Mesenteric fat pad (tissue), 1 donor: ENCODE measurements around the gene PXDC1. TPM values are rescaled to one million over a fixed set of nuclear protein-coding genes. Genes with fewer than 3 reads are reported as not detected.
"Not testable (repeated sequence)": the region's sequence is repeated elsewhere in the genome, so short reads cannot be mapped to it uniquely, and the experiment has no call there.

ENCODE experiments used
- DNase-seq: peaks from one replicate; pipeline ENCODE4 v3.0.0-alpha.2; 2020; ENCODE audit warnings: low spot score
- total RNA-seq: library from RNA; stranded (reverse); fragmentation: NEBNext Ultra II Directional; extraction: Animal tissue kit (Norgen Biotek cat#: 25700); gene quantifications from one replicate; pipeline ENCODE4 v1.2.1, GENCODE V29; 2021
- donor health status: DM: yes; HTN: yes; CAD: no.

The PXDC1 gene
- total RNA-seq, 1 donor from 2014 or later: 133 TPM

DNA sequence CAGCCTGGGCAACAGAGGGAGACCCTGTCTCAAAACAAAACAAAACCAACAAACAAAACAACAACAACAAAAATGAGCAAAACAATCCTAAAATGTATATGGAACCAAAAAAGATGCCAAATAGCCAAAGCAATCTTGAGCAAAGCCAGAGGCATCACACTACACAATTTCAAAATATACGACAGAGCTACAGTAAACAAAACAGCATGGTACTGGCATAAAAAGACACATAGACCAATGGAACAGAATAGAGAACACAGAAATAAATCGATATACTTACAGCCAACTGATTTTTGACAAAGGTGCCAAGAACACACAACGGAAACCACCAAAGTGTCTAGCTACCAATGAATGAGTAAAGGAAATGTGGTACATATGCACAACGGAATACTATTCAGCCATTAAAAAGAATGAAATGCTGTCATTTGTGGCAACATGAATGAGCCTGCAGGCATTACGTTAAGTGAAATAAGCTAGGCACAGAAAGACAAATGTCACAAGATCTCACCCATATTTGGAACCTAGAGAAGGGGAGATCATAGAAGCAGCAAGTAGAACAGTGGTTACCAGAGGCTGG, 16.4 kb downstream of the PXDC1 start:
- DNase-seq: no peak

- no peak for DNase-seq
Observed at GRCh38 chr6:3734023-3734422, 17.5 kb downstream of the PXDC1 start.

- no peak for DNase-seq
Observed at GRCh38 chr6:3733321-3733925, 18.1 kb downstream of the PXDC1 start.

DNA sequence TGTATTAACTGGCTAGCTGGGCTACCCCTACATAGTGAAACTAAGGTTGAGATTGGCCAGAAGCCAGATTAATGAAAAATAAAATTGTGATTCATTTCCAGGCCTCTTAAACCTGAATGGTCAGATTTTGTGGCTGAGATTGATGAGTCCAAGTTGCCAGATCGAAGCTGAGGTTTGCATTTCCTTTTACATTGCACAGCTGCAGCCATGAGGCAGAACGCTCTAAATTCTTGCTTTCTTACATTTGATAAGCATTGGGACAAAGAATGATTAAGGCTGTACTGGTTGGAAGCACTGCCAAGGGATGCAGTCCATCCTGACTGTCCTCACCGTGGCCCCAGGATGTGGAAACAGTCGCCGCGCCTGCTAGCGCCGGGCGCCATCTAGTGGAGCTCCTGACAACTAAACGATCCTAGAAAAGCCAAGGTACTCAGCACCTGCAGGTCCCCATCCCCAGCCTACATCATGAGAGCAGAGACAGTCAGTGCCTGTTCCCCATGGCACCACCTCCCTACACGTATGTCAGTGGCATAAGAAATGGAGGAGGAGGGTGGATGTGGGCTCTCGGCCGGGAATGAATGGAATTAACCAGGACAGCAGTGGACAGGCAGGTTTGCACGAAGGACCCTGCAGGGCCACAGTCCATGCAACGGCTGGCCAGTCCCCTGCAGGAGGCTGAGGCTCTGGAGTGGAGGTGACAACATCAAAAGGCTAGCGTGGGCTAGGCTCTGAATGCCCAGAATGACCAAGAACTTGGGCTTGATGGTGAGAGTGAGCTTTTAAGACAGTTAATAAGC, 19.0 kb downstream of the PXDC1 start:
- DNase-seq: no peak

GRCh38 chr6:3731700-3732099, 19.8 kb downstream of the PXDC1 start:
- DNase-seq: no peak

DNA sequence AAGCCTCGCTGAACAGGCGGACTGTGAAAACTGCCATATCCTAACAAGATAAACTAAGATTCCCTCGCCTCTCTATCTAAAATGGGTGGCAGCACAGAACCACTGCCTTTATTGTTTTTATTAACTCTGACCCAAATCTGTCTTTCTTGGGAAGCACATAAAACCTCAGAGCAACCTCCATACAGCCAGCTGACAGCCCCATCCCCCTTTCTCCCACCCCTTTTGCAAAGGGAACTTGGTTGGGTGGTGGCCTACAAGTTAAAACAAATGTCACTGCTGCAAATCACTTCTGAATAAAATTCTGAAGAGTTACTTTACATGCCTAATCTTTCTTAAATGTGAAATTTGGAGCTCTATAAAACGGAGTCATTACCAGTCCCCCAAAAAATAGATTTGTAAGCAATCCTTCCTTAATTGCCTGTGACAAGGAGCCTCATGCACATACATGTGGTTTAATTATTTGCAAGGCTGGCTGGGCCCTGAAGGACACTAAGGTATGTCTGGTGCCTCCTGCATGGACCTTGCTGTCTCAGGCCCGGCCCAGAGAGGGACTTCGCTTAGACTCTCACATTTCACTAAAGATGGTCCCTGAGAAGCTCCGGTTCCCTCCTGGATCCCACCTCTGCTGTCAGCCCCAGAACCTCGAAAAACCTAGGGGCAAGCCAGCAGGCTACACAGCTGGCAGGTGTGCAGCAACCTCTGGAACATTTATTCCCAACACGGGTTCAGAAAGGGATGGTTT, 21.7 kb downstream of the PXDC1 start:
- DNase-seq: no peak

DNA sequence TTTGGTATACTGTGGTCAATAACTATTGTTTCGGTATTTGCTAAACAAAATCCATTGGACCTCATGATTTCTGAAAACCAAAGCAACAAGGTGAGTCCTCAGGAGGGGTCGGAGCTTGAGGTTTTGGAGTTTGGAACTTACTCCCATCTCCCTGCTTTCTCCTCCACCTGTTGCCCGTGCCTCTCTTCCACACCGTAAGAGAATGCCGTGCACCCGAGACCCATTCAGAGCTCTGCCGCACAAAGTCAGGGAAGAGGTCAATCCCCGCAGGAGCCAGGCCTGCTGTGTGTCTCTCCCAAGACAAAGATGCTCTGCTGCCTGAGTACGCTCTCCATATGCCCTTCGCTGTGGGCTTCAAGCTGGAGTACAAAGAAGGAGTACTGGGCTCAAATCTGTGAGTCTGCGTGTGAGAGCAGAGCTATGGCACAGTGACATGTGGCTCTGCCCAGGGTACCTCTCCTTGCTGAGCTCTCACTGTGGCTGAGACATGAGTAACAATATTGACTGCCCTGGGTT, 23.9 kb downstream of the PXDC1 start:
- no peak for DNase-seq

DNA sequence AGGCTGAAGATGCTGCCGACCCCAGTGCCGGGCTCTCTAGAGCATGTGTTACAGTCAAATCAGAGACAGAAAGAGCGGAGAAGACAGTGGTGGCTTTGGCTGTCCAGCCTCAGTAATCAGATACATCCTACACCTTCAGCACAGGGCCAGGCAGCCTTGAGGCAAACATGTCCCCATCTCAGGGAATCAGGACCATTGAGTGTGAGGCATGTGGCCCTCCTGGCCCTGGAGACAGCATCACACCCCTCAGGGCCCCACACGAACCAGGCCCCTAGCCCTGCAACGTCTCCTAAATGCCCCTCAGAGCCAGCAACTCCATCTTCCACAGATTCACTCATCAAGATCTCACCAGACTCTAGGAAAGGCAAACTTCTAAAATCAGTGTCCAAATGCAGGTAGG, 24.5 kb downstream of the PXDC1 start:
- no peak for DNase-seq

DNA sequence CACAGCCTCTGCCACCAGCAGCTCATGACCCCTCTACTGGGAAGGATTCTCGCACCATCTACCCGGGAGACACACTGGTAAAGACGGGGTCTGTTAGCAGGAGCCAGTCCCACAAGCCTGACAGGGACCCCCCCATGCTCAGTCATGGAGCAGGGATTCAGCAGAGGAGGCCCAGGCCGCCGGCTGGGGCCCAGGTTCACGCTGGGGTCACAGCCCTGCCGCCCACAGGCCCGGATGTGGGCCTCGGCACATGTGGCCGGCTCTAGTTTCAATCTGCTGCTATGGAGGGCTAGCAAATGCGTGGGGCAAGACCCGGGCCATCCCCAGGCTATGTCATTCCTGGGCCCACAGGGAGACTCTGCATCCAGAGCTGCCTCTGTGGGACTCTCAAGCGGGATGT, 25.1 kb downstream of the PXDC1 start:
- no peak for DNase-seq

GRCh38 chr6:3725145-3726047, 26.1 kb downstream of the PXDC1 start:
- no peak for DNase-seq

GRCh38 chr6:3724451-3725144, 26.9 kb downstream of the PXDC1 start:
- DNase-seq: no peak

DNA sequence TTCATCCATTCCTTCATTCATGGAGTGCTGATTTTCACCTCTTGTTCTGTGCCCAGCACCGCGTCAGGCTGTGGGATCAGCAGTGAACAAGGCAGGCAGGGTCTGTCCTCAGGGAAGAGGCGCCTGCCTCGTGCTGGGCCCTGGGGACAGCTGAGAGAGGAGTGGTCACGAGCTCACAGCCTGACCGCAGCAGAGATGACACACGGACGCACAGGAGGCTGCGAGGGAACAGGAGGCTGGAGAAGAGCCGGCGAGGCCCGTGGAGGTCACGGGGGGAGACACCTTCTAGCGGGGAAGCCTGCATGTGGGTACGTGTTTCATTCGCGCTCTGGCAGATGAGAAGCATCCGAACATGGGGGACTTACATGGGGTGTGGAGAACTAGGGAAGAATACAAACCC, 27.5 kb downstream of the PXDC1 start:
- no peak for DNase-seq

GRCh38 chr6:3723251-3723650, 28.3 kb downstream of the PXDC1 start:
- no peak for DNase-seq

- DNase-seq: no peak
Observed at GRCh38 chr6:3722785-3723184, 28.7 kb downstream of the PXDC1 start.

DNA sequence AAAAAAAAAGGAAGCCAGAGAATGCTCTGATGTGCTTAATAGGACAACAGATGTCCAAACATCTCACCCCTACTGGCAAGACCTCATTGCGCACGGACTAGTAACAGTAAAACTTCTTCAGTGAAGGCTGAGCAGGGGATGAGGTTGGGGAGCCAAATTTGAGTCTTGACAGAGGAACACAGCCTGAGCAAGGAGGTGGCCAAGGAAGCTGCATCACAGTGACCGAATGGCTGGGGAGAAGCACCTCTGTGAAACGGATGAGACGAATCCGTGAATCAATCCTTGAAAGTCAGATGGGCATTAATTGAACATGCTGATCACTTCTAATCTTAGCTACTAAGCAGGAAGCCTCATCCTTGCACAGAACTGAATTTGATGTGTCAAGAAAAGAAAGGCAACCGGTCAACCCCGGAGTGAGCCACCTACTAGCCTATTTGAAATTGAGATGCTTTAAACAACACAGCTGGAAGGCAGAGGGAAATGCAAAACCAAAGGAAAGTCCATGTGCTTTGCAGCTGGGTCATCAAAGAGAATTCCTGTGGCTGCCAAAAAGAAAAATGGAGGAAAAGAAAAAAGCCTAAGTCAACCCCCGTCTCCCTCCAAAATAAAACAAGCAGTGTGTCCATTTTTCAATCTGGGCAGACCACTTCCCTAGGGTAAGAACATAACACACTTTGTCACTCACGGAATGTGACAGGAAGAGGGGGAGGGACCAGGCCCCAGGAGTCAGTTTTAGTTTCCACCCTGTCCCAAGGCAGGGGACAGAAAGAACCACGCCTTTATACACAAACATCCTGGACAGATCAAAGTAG, 29.5 kb downstream of the PXDC1 start:
- DNase-seq: no peak

GRCh38 chr6:3720770-3721169, 30.7 kb downstream of the PXDC1 start:
- DNase-seq: not testable (repeated sequence)

DNA sequence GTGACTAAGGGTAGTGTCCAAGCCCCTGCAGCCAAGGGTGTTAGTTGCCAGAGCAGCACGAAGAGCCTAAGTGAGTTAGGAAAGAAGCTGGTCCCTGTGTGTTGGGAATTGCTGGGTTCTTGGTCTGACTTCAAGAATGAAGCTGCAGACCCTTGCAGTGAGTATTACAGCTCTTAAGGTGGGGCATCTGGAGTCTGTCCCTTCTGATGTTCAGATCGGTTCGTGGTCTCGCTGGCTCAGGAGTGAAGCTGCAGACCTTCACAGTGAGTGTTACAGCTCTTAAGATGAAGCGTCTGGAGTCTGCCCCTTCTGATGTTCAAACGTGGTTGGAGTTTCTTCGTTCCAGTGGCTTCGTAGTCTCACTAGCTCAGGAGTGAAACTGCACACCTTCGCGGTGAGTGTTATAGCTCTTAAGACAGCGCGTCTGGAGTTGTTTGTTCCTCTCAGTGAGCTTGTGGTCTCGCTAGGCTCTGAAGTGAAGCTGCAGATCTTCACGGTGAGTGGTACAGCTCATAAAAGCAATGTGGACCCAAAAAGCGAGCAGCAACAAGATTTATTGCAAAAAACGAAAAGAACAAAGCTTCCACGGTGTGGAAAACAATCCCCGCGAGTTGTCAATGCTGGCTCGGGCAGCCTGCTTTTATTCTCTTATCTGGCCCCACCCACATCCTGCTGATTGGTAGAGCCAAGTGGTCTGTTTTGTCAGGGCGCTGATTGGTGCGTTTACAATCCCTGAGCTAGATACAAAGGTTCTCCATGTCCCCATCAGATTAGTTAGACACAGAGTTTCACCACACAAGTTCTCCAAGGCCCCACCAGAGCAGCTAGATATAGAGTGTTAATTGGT, 31.8 kb downstream of the PXDC1 start:
- no peak for DNase-seq

DNA sequence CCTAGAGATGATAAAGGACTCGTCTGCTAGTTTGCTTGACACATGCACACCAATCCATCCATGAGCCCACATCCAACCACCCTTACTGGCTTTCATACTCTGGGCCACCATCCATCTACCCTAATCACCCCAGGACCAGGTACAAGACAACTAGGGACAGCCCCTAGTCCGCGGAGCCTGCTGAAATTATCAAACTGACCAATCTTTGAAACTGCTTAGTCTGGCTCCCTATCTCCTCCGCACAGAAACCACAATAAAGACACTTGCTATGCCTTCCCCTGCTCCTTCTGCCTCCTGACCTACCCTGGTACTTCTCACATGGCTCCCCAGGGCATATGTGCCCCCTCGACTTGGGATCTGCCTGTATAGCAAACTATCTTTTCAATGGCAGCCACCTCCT, 33.1 kb downstream of the PXDC1 start:
- DNase-seq: no peak
